GM19467 (cell line): ENCODE results near the gene GAS6.
"Not testable (repeated sequence)": the region's sequence is repeated elsewhere in the genome, so short reads cannot be mapped to it uniquely, and the experiment has no call there.

ENCODE experiments used
- ATAC-seq: cut with Tn5 transposase; IDR thresholded peaks from one replicate; pipeline ENCODE4 v1.9.1; 2021; ENCODE audit warnings: mild to moderate bottlenecking, moderate library complexity; ENCODE audit not compliant: unreplicated experiment

The GAS6 gene

DNA sequence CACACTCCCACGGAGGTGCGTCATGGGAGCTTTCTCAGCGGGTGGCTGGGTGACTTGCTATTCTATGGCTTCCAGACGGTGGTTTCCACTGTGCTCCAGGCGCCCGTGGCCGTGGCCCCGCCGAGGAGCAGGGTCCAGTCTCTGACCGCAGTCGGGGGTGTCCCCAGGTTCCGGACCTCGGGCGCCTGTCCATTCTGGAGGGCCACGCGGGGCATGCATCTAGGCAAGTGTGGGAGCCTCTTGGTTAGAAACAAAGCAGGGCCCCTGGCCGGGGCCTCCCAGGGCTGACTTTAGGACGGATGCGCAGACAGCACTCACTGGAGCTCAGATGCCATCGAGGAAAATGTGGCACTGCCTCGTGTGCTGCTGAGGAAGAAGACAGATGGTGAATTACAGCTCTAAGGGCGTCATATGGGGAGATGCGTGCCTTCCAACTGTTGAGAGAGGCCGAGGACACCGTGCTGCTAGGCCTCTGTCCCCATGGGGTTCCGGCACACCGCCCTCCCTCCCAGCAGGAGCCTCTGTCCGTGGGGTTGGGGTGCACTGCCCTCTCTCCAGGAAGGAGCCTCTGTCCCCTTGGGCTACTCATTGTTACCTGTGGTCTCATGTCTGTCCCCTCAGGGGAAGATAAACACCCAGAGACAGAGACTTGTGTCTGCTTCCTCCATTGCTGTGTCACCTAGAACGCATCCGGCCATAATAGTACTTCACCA is 66.8 kb downstream of the GAS6 start:
- no peak for ATAC-seq

GRCh38 chr13:113796211-113796963 is 67.5 kb downstream of the GAS6 start:
- no peak for ATAC-seq

DNA sequence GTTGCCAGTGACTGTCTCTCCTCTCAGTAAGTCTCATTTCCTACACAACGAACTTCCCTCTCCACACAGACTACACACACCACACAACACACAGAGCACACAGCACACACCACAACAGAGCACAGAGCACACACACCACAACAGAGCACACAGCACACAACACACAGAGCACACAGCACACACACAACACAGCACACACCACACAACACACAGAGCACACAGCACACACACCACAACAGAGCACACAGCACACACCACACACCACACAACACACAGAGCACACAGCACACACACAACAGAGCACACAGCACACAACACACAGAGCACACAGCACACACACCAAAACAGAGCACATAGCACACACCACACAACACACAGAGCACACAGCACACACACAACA is 68.5 kb downstream of the GAS6 start:
- not testable (repeated sequence) for ATAC-seq

DNA sequence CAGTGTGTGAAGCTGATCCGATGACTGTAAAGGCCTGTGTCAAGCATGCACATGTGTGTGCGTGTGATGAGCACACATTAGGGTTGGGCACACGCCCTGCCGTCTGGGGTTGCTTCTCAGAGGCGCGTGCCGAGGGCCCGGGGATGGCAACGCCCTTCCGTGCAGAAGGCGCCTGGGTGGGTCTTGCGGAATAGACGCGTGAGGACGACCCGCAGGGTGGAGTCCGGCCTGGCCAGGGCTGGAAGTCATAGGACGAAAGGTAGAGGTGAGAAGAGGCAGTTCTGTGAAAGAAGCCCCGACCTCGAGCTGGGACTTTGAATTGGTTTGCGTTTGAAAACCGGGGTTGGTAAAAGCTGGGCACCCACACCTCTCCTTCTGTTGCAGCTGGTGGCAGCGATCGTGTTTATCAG is 69.1 kb downstream of the GAS6 start:
- ATAC-seq, result no peak

DNA sequence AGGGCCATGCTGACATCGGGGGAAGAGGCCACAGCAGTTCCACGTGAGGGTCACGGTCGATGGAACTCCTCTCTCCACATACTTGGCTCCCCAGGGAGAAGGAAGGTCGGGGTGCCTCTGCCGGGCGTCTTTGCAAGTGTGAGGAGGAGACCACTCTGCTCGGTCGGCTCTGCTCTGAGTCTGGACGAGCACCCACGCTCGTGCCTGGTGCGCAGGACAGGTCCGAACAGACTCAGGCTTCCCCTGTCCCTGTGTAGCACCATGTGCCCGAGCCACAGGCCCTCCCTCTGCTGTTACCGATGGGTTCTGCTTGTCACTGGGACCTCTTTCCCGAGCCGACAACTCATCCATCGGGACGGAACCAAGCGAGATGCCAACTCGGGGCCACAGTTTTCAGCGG is 69.8 kb downstream of the GAS6 start:
- no peak for ATAC-seq

- no peak for ATAC-seq
Observed at GRCh38 chr13:113793718-113794085, 70.2 kb downstream of the GAS6 start.

GRCh38 chr13:113792886-113793717 is 70.8 kb downstream of the GAS6 start:
- no peak for ATAC-seq

DNA sequence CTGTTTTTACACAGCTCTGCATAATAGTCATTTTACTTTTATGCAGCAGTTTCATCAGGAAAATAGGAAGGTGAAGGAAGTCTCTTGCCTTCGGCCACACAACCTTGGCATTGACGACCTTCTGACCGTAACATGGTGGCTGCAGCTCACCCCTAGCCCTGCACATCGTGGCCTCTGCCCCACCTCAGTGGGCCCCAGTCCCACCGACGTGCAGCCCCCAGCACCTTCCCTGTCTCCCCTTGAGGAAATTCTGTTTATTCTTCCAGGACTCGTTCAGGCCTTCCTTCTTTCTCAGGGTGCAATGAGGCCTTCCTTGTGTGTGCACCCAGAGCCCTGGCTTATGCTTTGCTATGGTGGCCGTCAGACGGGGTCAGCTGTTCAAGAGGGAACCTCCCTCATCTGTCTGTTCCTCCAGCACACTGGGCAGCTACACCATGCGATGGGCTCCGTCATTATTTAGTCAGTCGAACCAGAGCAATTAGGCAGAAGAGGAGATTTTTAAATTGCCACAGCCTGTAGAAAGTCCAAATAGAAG is 71.6 kb downstream of the GAS6 start:
- ATAC-seq, result no peak

- ATAC-seq, result no peak
Observed at GRCh38 chr13:113791761-113792160, 72.1 kb downstream of the GAS6 start.

- no peak for ATAC-seq
Observed at GRCh38 chr13:113791226-113791625, 72.7 kb downstream of the GAS6 start.

GRCh38 chr13:113789931-113790330 is 73.9 kb downstream of the GAS6 start:
- not testable (repeated sequence) for ATAC-seq

DNA sequence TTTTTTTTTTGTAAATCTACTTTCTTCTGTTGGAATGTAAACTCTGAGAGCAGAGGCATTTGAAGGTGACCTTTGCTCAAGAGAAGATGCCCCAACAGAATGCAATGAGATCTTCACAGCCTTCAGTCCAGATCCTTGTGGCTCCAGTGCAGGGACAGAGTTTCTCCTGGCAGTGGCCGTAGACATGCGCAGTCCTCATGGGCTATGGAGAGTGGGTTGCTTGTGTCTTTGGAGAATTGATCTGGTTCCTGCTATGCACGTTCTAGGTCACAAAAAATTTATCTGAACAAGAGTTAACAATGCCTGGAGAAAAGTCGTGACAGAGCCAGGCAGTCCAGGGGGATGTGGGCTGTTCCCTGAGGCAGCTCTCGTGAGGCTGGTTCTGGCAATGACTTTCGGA is 74.7 kb downstream of the GAS6 start:
- ATAC-seq, result no peak

GRCh38 chr13:113788413-113789135 is 75.3 kb downstream of the GAS6 start:
- no peak for ATAC-seq

- no peak for ATAC-seq
Observed at GRCh38 chr13:113787694-113788093, 76.2 kb downstream of the GAS6 start.

- ATAC-seq, result no peak
Observed at GRCh38 chr13:113786262-113786841, 77.5 kb downstream of the GAS6 start.

GRCh38 chr13:113785051-113786010 is 78.5 kb downstream of the GAS6 start:
- ATAC-seq, result no peak

DNA sequence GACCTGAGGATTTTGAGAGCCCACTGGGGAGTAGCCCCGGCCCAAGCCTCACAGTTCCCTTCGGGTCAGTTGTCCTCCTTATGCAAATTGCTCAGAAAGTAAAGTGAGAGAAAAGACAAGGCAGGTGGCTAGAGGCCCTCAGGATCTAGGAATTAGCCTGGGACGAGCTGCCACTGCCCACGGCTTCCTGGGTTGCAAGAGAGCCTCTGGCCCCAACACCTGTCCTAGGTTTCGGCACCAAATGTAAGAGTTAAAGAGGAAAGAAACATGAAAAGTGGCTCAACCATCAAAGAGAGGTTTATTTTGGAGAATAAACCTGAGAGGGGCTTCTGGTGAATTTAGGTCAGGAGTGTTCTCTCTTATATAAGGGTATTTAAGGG is 79.2 kb downstream of the GAS6 start:
- ATAC-seq, result no peak

DNA sequence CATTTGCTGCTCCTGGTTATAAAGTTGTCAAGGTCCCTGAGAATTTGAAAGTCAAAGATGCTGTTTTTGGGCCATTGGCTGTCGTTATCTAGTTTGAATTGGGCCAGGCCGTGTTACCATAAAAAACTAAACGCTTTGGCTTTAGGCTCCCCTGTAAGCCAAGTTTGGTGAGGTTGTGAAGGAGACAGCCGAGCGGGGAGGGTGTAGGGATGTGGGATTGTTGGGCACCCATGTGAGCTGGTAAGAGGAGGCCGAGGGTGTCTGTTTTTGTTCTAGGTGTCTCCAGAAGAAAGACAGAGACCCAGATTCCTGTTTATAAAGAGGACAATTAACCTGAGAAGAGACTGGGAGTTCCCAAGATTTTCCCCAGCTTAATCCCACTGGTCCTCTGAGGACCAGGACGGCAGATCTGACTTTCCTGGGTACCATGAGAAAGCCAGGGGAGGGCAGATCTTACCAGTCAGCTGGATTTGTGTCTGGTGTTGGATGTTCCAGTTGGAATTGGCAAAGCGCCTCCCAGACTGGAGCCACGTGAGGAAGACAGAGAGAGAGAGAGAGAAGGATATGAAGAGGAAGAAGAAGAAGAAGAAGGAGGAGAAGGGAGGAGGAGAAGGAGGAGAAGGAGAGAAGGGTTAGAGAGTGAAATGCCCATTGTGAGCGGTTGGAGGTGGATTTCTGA is 79.8 kb downstream of the GAS6 start:
- ATAC-seq, result no peak
